Endothelial cell of umbilical vein (primary cell): ENCODE results near the gene ARHGAP31. TPM values are rescaled to one million over a fixed set of nuclear protein-coding genes. Genes with fewer than 3 reads are reported as not detected.

Experiments
- BruUV-seq: library from RNA; stranded (reverse); fragments of 400-500 nt; replicated peaks from 2 replicates; lab custom pipeline; 2021; lab: Mats Ljungman, UMichigan
- CTCF ChIA-PET: fragments of 300-600, 350-600 bp; sonication (Branson Sonifier 250); formaldehyde crosslinking; loops from one replicate; lab custom pipeline; 2021; ENCODE audit warnings: antibody characterized with exemption, inconsistent platforms; lab: Charles Lee
- POLR2A ChIA-PET: fragments of 300-600, 350-600 bp; sonication (Branson Sonifier 250); formaldehyde crosslinking; loops from one replicate; lab custom pipeline; 2021; ENCODE audit warnings: antibody characterized with exemption, inconsistent platforms; lab: Charles Lee
- DNase-seq: peaks from one replicate; pipeline ENCODE4 v3.0.0-alpha.2; 2011; ENCODE audit warnings: low read depth, low spot score
- FAIRE-seq: peaks from 2 replicates; lab custom pipeline; 2011; peaks lifted over from hg19 to GRCh38; lab: Jason Lieb, UNC
- H2AFZ ChIP-seq: 2 replicates; pipeline ENCODE4 v1.6.0; 2012; ENCODE audit warnings: low read depth, low read length, control low read depth, inconsistent platforms
- H3K27ac ChIP-seq: 2 replicates; pipeline ENCODE4 v1.5.1; 2011; ENCODE audit warnings: low read depth, mild to moderate bottlenecking, control low read depth, low read length, moderate library complexity; ENCODE audit not compliant: insufficient read depth
- H3K27me3 ChIP-seq, 2 experiments: 2 replicates each; pipeline versions ENCODE4 v1.6.0 to v1.6.1; 2011; ENCODE audit warnings: low read length in 2 of 2, mixed read lengths in 1 of 2; ENCODE audit not compliant: control insufficient read depth in 2 of 2, insufficient read depth in 2 of 2
- H3K36me3 ChIP-seq, 2 experiments: 2 replicates in 1 of 2; 3 replicates in 1 of 2; pipeline ENCODE4 v1.5.1; 2011; ENCODE audit warnings: low read length in 2 of 2, mild to moderate bottlenecking in 1 of 2, moderate library complexity in 1 of 2; ENCODE audit not compliant: control insufficient read depth in 2 of 2, insufficient read depth in 2 of 2; ENCODE audit errors: extremely low read depth in 1 of 2
- H3K4me1 ChIP-seq: 3 replicates; pipeline ENCODE4 v1.5.1; 2011; ENCODE audit warnings: mild to moderate bottlenecking, low read length; ENCODE audit not compliant: control insufficient read depth, insufficient read depth; ENCODE audit errors: extremely low read depth
- H3K4me2 ChIP-seq: 2 replicates; pipeline ENCODE4 v1.6.1; 2011; ENCODE audit warnings: low read length, control low read depth, mixed read lengths; ENCODE audit not compliant: insufficient read depth
- H3K4me3 ChIP-seq, 3 experiments: fragments of 200-600 bp in 1 of 3; sonication (generic), shearing (Covaris generic) in 1 of 3; replicated peaks in 1 of 3; 2 replicates each; pipeline ENCODE4 v1.5.1; 2011 to 2016; ENCODE audit warnings: control low read depth in 3 of 3, low read length in 3 of 3, mild to moderate bottlenecking in 2 of 3, inconsistent platforms in 1 of 3, low read depth in 1 of 3, moderate library complexity in 1 of 3; ENCODE audit not compliant: insufficient read depth in 1 of 3
- H3K79me2 ChIP-seq: 2 replicates; pipeline ENCODE4 v1.6.0; 2012; ENCODE audit warnings: low read length, inconsistent platforms; ENCODE audit not compliant: control insufficient read depth, insufficient read depth
- H3K9ac ChIP-seq: replicated peaks from 2 replicates; pipeline ENCODE3; 2011; ENCODE audit warnings: low read length, control low read depth; ENCODE audit not compliant: insufficient read depth; ENCODE audit errors: extremely low read depth
- H3K9me1 ChIP-seq: replicated peaks from 3 replicates; pipeline ENCODE4 v1.6.0; 2011; ENCODE audit warnings: mild to moderate bottlenecking, low read length; ENCODE audit not compliant: control insufficient read depth, insufficient read depth; ENCODE audit errors: extremely low read depth
- H3K9me3 ChIP-seq: replicated peaks from 2 replicates; pipeline ENCODE4 v1.5.1; 2012; ENCODE audit warnings: low read length, inconsistent platforms; ENCODE audit not compliant: control insufficient read depth, insufficient read depth
- H4K20me1 ChIP-seq: replicated peaks from 2 replicates; pipeline ENCODE3; 2011; ENCODE audit warnings: mild to moderate bottlenecking, low read length; ENCODE audit not compliant: control insufficient read depth, insufficient read depth; ENCODE audit errors: extremely low read depth
- EZH2 ChIP-seq: IDR thresholded peaks from 2 replicates; pipeline ENCODE4 v1.6.1; 2012; ENCODE audit warnings: borderline replicate concordance, low read depth, mild to moderate bottlenecking, moderate library complexity, low read length, inconsistent platforms; ENCODE audit not compliant: severe bottlenecking
- FOS ChIP-seq: IDR thresholded peaks from 2 replicates; pipeline ENCODE4 v1.6.1; 2011; ENCODE audit warnings: mild to moderate bottlenecking, low read length, moderate library complexity, borderline replicate concordance; ENCODE audit not compliant: insufficient read depth
- GATA2 ChIP-seq: IDR thresholded peaks from 2 replicates; pipeline ENCODE4 v1.7.0; 2011; ENCODE audit warnings: low read depth, mild to moderate bottlenecking, moderate library complexity, mixed read lengths, low read length; ENCODE audit not compliant: insufficient read length, insufficient read depth
- JUN ChIP-seq: IDR thresholded peaks from 2 replicates; pipeline ENCODE4 v1.6.1; 2011; ENCODE audit warnings: borderline replicate concordance, low read depth; ENCODE audit not compliant: insufficient read length, insufficient read depth
- MAX ChIP-seq: IDR thresholded peaks from 2 replicates; pipeline ENCODE4 v1.6.1; 2011; ENCODE audit not compliant: insufficient read depth, insufficient read length
- MYC ChIP-seq: IDR thresholded peaks from one replicate; pipeline ENCODE4 v1.6.1; 2011; ENCODE audit warnings: mild to moderate bottlenecking, low read depth, low read length
- POLR2A ChIP-seq: IDR thresholded peaks from 2 replicates; pipeline ENCODE4 v1.6.1; 2012; ENCODE audit warnings: low read depth, mild to moderate bottlenecking, control low read depth, low read length
- POLR2AphosphoS5 ChIP-seq: IDR thresholded peaks from 2 replicates; pipeline ENCODE4 v1.6.1; 2012; ENCODE audit warnings: low read depth, mild to moderate bottlenecking, control low read depth, low read length, moderate library complexity; ENCODE audit not compliant: insufficient read depth
- dilution Hi-C: fragments of 300-500 bp; cut with MboI; formaldehyde crosslinking; loops from one replicate; pipeline ENCODE4 v1.15.0; 2019; ENCODE audit warnings: low sequenced_read_pairs; ENCODE audit not compliant: extremely low pct_ligation_motif_present
- intact Hi-C: fragments of 100-400 bp; cut with micrococcal nuclease; formaldehyde crosslinking; loops from one replicate; pipeline ENCODE4 v1.10.0; 2022
- polyA plus RNA-seq, 4 experiments: library from polyadenylated mRNA; depleted of rRNA in 3 of 4; stranded (reverse) in 3 of 4; unstranded in 1 of 4; fragments of >200 nt; gene quantifications; 2 replicates each; pipeline versions ENCODE4 v1.2.1 to v1.2.3, GENCODE V29; 2011 to 2012; ENCODE audit warnings: missing spikeins in 1 of 4
- total RNA-seq: library from RNA; stranded (reverse); gene quantifications from 2 replicates; pipeline ENCODE4 v1.2.3, GENCODE V29; 2021
- TF ChIP-seq, protein P1 (sequence below), 2 donors: IDR thresholded peaks; 1 replicate in 1 of 2; 2 replicates in 1 of 2; pipeline ENCODE4 v1.5.1; 2011; ENCODE audit warnings: low read length in 2 of 2, mild to moderate bottlenecking in 2 of 2, moderate library complexity in 2 of 2, control low read depth in 1 of 2, inconsistent platforms in 1 of 2, low read depth in 1 of 2; ENCODE audit not compliant: insufficient read depth in 1 of 2; ENCODE audit errors: extremely low read depth in 1 of 2

ARHGAP31 gene
- total and polyA plus RNA-seq, 2 donors (not counting 3 experiments of a cell fraction or from before 2014, with no cell fraction given), result 25.5 to 65.8 TPM

GRCh38 chr3:119456469-119456868, 162.3 kb downstream of the ARHGAP31 start:
- Histone ChIP-seq H4K20me1 (no peaks in the 10 kb centered on the region), H3K4me1 (peaks cover under 1% of the 10 kb centered on the region), H3K9me3 (no peaks in the 10 kb centered on the region), H3K27me3 (no peaks in the 10 kb centered on the region), H3K79me2 (peaks cover 27% of the 10 kb centered on the region), H3K27ac (no peak overlapping the region), H2AFZ (no peak overlapping the region), H3K4me3 (no peak overlapping the region), H3K9me1 (no peaks in the 10 kb centered on the region), H3K9ac (no peak overlapping the region), H3K36me3 (peaks cover 19 to 29% of the 10 kb centered on the region in 2 experiments), H3K4me2 (no peak overlapping the region)
- CTCF ChIA-PET, result interaction anchor here (1.7 kb wide), 1 partner anchor 16 kb away, joined by 6 read pairs; no protein-coding TSS in a partner anchor
- BruUV-seq, result no TSS peak
- no peak for DNase-seq
- POLR2A ChIA-PET, result no interaction called here
- dilution Hi-C loops, result no loop called here
- TF ChIP-seq MYC (no peak), POLR2A (no peak), JUN (no peak), GATA2 (no peak), EZH2 (no peak), POLR2AphosphoS5 (no peak), MAX (no peak), FOS (no peak)
- TF ChIP-seq, protein P1, sequence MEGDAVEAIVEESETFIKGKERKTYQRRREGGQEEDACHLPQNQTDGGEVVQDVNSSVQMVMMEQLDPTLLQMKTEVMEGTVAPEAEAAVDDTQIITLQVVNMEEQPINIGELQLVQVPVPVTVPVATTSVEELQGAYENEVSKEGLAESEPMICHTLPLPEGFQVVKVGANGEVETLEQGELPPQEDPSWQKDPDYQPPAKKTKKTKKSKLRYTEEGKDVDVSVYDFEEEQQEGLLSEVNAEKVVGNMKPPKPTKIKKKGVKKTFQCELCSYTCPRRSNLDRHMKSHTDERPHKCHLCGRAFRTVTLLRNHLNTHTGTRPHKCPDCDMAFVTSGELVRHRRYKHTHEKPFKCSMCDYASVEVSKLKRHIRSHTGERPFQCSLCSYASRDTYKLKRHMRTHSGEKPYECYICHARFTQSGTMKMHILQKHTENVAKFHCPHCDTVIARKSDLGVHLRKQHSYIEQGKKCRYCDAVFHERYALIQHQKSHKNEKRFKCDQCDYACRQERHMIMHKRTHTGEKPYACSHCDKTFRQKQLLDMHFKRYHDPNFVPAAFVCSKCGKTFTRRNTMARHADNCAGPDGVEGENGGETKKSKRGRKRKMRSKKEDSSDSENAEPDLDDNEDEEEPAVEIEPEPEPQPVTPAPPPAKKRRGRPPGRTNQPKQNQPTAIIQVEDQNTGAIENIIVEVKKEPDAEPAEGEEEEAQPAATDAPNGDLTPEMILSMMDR (IDR thresholded peaks at IDR 0.05; ENCODE audit: extremely low read depth in 1 of 2, insufficient read depth in 1 of 2, low read depth in 1 of 2, low read length in 2 of 2), result no peak
- FAIRE-seq, result no peak
- intact Hi-C loops, result no loop called here
